DMS153 (cell line): ENCODE data around the gene GNE.

Source experiments
- DNase-seq: peaks from one replicate; lab custom pipeline; 2025; lab: John Stamatoyannopoulos, UW

GNE gene

GRCh38 chr9:36169166-36169565 is 89.1 kb downstream of the GNE start, which contains the start of gene CCIN:
Gene CCIN (plus strand): TSS chr9:36169388. CDS start chr9:36169503, 115 bp downstream.
- no peak for DNase-seq

DNA sequence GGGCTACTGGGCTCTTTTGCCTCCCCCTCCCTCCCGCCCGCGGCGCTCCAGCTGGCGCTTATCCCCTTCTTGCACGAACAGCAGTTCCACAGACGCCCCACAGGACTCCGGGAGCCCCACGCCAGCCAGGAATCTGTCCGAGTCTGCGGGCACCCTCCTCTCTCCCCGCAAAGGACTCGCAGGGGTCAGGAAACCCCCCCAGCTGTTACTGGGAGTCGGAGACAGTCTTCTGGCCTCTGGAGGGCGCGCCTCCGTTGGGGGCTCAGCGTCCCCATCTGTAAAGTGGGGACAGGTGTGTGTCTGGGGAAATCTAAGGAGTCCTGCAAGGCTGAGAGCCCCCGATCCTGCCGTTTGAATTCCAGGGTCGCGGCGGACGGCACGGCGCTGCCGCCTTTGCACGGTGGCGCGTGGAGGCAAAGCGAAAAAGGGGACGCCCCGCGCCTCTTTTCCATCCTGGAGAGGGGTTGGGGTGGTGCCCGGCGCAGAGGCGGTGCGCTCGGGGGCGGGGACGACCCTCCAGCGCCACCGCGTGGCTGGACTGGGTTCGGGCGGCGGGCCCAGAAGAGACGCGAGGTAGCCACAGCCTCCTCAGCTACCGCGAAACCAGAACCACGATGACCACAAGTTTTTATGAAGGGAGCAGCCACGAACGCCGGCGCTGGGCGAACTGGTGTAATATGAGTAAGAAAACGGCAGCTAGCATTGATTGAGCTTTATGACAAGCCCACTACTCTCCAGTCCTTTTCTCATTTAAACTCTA is 91.9 kb downstream of the GNE start:
- no peak for DNase-seq

GRCh38 chr9:36165826-36166167 is 92.5 kb downstream of the GNE start:
- no peak for DNase-seq

- DNase-seq = no peak
Measured at GRCh38 chr9:36164989-36165388, 93.3 kb downstream of the GNE start.
